SHP77 (cell line): ENCODE results near the gene CPNE2.
"Not testable (repeated sequence)": the region's sequence is repeated elsewhere in the genome, so short reads cannot be mapped to it uniquely, and the experiment has no call there.

Source experiments
- DNase-seq, 2 experiments: peaks; one replicate each; lab custom pipeline; 2025; lab: John Stamatoyannopoulos, UW

Gene CPNE2

GRCh38 chr16:57069635-57070370 lies 22.6 kb upstream of the CPNE2 start:
- DNase-seq = no peak

GRCh38 chr16:57070424-57070823 lies 22.0 kb upstream of the CPNE2 start:
- DNase-seq = no peak

- DNase-seq = not testable (repeated sequence)
These were observed 21.2 kb upstream of the CPNE2 start for GRCh38 chr16:57071081-57071732.

- DNase-seq = no peak
These were observed 20.4 kb upstream of the CPNE2 start for GRCh38 chr16:57071831-57072582.

GRCh38 chr16:57072616-57073275 lies 19.6 kb upstream of the CPNE2 start:
- DNase-seq = no peak

GRCh38 chr16:57077714-57078113 lies 14.7 kb upstream of the CPNE2 start:
- DNase-seq = no peak

- DNase-seq = no peak
These were observed 10.6 kb upstream of the CPNE2 start for GRCh38 chr16:57081744-57082143.

- no peak for DNase-seq
These were observed 9.7 kb upstream of the CPNE2 start for GRCh38 chr16:57082664-57083063.

GRCh38 chr16:57083485-57084126 lies 8.8 kb upstream of the CPNE2 start:
- no peak for DNase-seq

GRCh38 chr16:57084257-57084770 lies 8.1 kb upstream of the CPNE2 start:
- DNase-seq = peak; percentile 27 to 64

GRCh38 chr16:57084996-57085395 lies 7.4 kb upstream of the CPNE2 start:
- no peak for DNase-seq

- no peak for DNase-seq
These were observed 5.4 kb upstream of the CPNE2 start for GRCh38 chr16:57087003-57087402.

- peak; percentile 72 to 79 for DNase-seq
These were observed 3.0 kb upstream of the CPNE2 start for GRCh38 chr16:57089406-57089805.

- peak in 1 of 2 experiments; percentile 12 for DNase-seq
These were observed 996 bp upstream of the CPNE2 start for GRCh38 chr16:57091200-57091974.

GRCh38 chr16:57092786-57093411 lies 516 bp downstream of the CPNE2 start:
- DNase-seq = peak in 1 of 2 experiments; percentile 29

- DNase-seq = peak in 1 of 2 experiments; percentile 6
These were observed 1.5 kb downstream of the CPNE2 start for GRCh38 chr16:57093666-57094564.

GRCh38 chr16:57094911-57095310 lies 2.5 kb downstream of the CPNE2 start:
- DNase-seq = no peak

- DNase-seq = no peak
These were observed 3.8 kb downstream of the CPNE2 start for GRCh38 chr16:57096192-57096591.

- DNase-seq = no peak
These were observed 4.4 kb downstream of the CPNE2 start for GRCh38 chr16:57096793-57097192.
